WERI-Rb-1 (cell line): ENCODE results near the gene TSPAN17.

Experiments used
- DNase-seq: peaks from one replicate; pipeline ENCODE4 v3.0.0-alpha.2; 2020
- H3K27ac ChIP-seq: fragments of 250-450 bp; sonication (Bioruptor Pico); 2 replicates; pipeline ENCODE4 v1.5.1; 2020; ENCODE audit warnings: mild to moderate bottlenecking, moderate library complexity
- H3K27me3 ChIP-seq: fragments of 250-450 bp; sonication (Bioruptor Pico); 2 replicates; pipeline ENCODE4 v1.5.1; 2021; ENCODE audit warnings: mild to moderate bottlenecking, low read depth, moderate library complexity; ENCODE audit not compliant: insufficient read depth, severe bottlenecking
- H3K36me3 ChIP-seq: fragments of 250-450 bp; sonication (Bioruptor Pico); 2 replicates; pipeline ENCODE4 v1.5.1; 2020; ENCODE audit warnings: mild to moderate bottlenecking, moderate library complexity
- H3K4me3 ChIP-seq: 2 replicates; pipeline ENCODE4 v1.5.1; 2011; ENCODE audit warnings: low read depth, mild to moderate bottlenecking, control low read depth, low read length
- H3K9me3 ChIP-seq: fragments of 250-450 bp; sonication (Bioruptor Pico); 2 replicates; pipeline ENCODE4 v1.5.1; 2021; ENCODE audit warnings: mild to moderate bottlenecking, moderate library complexity; ENCODE audit not compliant: severe bottlenecking
- CTCF ChIP-seq: IDR thresholded peaks from 2 replicates; pipeline ENCODE4 v1.5.1; 2011; ENCODE audit warnings: low read depth, mild to moderate bottlenecking, control low read depth, inconsistent platforms, low read length

Gene TSPAN17

GRCh38 chr5:176671890-176672747, 24.8 kb downstream of the TSPAN17 start:
- no peak for DNase-seq
- Histone ChIP-seq H3K27me3 (no peaks in the 10 kb centered on the region), H3K36me3 (no peaks in the 10 kb centered on the region), H3K9me3 (no peaks in the 10 kb centered on the region), H3K27ac (no peak overlapping the region), H3K4me3 (no peak overlapping the region)
- no peak for TF ChIP-seq CTCF

- Histone ChIP-seq H3K9me3 (no peaks in the 10 kb centered on the region), H3K27me3 (no peaks in the 10 kb centered on the region), H3K36me3 (no peaks in the 10 kb centered on the region), H3K4me3 (no peak overlapping the region), H3K27ac (no peak overlapping the region)
- DNase-seq, result no peak
- TF ChIP-seq CTCF, result no peak
Measured at GRCh38 chr5:176673651-176674583, 26.6 kb downstream of the TSPAN17 start.

- TF ChIP-seq CTCF, result no peak
- DNase-seq, result no peak
- Histone ChIP-seq H3K27me3 (no peaks in the 10 kb centered on the region), H3K27ac (no peak overlapping the region), H3K4me3 (no peak overlapping the region), H3K9me3 (no peaks in the 10 kb centered on the region), H3K36me3 (no peaks in the 10 kb centered on the region)
Measured at GRCh38 chr5:176674799-176675198, 27.5 kb downstream of the TSPAN17 start.

- Histone ChIP-seq H3K36me3 (no peaks in the 10 kb centered on the region), H3K27ac (no peak overlapping the region), H3K9me3 (no peaks in the 10 kb centered on the region), H3K4me3 (no peak overlapping the region), H3K27me3 (no peaks in the 10 kb centered on the region)
- peak; percentile 70 for TF ChIP-seq CTCF
- peak; percentile 48 for DNase-seq
Measured at GRCh38 chr5:176675676-176676360, 28.5 kb downstream of the TSPAN17 start.

- DNase-seq, result no peak
- Histone ChIP-seq H3K36me3 (no peaks in the 10 kb centered on the region), H3K27me3 (no peaks in the 10 kb centered on the region), H3K27ac (no peak overlapping the region), H3K4me3 (no peak overlapping the region), H3K9me3 (no peaks in the 10 kb centered on the region)
- no peak for TF ChIP-seq CTCF
Measured at GRCh38 chr5:176676361-176676824, 29.1 kb downstream of the TSPAN17 start.
